Stimulated activated CD8-positive, alpha-beta memory T cell treated with anti-CD3 and anti-CD28 coated beads, Interleukin-7, amount 100 ng/mL, for 4 hours (primary cell): ENCODE data around the gene MED16.
"Not testable (repeated sequence)": the region's sequence is repeated elsewhere in the genome, so short reads cannot be mapped to it uniquely, and the experiment has no call there.

Source experiments
- DNase-seq, 2 donors: peaks; one replicate each; pipeline ENCODE4 v3.0.0-alpha.2; 2020; ENCODE audit warnings: low read depth in 2 of 2

MED16 gene

GRCh38 chr19:853614-854220 is 39.3 kb downstream of the MED16 start:
- not testable (repeated sequence) for DNase-seq

GRCh38 chr19:853014-853585 is 39.9 kb downstream of the MED16 start:
- no peak for DNase-seq

- DNase-seq: no peak
Observed at GRCh38 chr19:852136-853013, 40.6 kb downstream of the MED16 start, which contains the start of gene ELANE. Gene ELANE (plus strand): TSS chr19:852303. CDS start chr19:852329, 26 bp downstream.

GRCh38 chr19:850979-851335 is 42.0 kb downstream of the MED16 start:
- DNase-seq: no peak

- DNase-seq: no peak
Observed at GRCh38 chr19:850221-850978, 42.6 kb downstream of the MED16 start.

GRCh38 chr19:849195-849594 is 43.8 kb downstream of the MED16 start:
- DNase-seq: not testable (repeated sequence)

- no peak for DNase-seq
Observed at GRCh38 chr19:848386-848921, 44.5 kb downstream of the MED16 start.

- DNase-seq: no peak
Observed at GRCh38 chr19:845707-846521, 47.1 kb downstream of the MED16 start.

- DNase-seq: no peak
Observed at GRCh38 chr19:844546-844971, 48.4 kb downstream of the MED16 start.

GRCh38 chr19:843836-844545 is 49.0 kb downstream of the MED16 start:
- DNase-seq: no peak

- DNase-seq: no peak
Observed at GRCh38 chr19:843180-843835, 49.7 kb downstream of the MED16 start.

GRCh38 chr19:842802-843179 is 50.2 kb downstream of the MED16 start:
- not testable (repeated sequence) for DNase-seq

GRCh38 chr19:840519-841206 is 52.3 kb downstream of the MED16 start, which contains the start of gene PRTN3:
Gene PRTN3 (plus strand): TSS chr19:840999. CDS start chr19:841009, 10 bp downstream.
- no peak for DNase-seq

GRCh38 chr19:835210-835810 is 57.7 kb downstream of the MED16 start:
- no peak for DNase-seq

GRCh38 chr19:834216-834615 is 58.8 kb downstream of the MED16 start:
- no peak for DNase-seq

GRCh38 chr19:831407-832369 is 61.3 kb downstream of the MED16 start:
- DNase-seq: no peak

- DNase-seq: no peak
Observed at GRCh38 chr19:829129-829758, 63.7 kb downstream of the MED16 start.
